Aorta (tissue), 5 donors: ENCODE data around the gene TOP1. TPM values are rescaled to one million over a fixed set of nuclear protein-coding genes. Genes with fewer than 3 reads are reported as not detected.

Experiments
- ATAC-seq: fragments of 200-7000 bp; cut with Tn5 transposase; one replicate; pipeline ENCODE4 v1.9.1; 2022; ENCODE audit warnings: moderate library complexity; ENCODE audit not compliant: low FRiP score
- DNase-seq, 2 donors: peaks; one replicate each; pipeline ENCODE4 v3.0.0-alpha.2; 2020
- H3K27ac ChIP-seq, 2 donors: one replicate each; pipeline ENCODE4 v1.5.1; 2013; ENCODE audit warnings: low read length in 2 of 2, mild to moderate bottlenecking in 2 of 2, moderate library complexity in 2 of 2, control low read depth in 1 of 2, inconsistent platforms in 1 of 2, low read depth in 1 of 2
- H3K27me3 ChIP-seq, 2 donors: one replicate each; pipeline ENCODE4 v1.6.1; 2013; ENCODE audit warnings: control low read depth in 1 of 2, low read length in 1 of 2, mild to moderate bottlenecking in 1 of 2, moderate library complexity in 1 of 2; ENCODE audit not compliant: insufficient read depth in 2 of 2, control insufficient read depth in 1 of 2
- H3K36me3 ChIP-seq, 2 donors: one replicate each; pipeline ENCODE4 v1.6.1; 2013; ENCODE audit warnings: control low read depth in 1 of 2, low read length in 1 of 2, mild to moderate bottlenecking in 1 of 2; ENCODE audit not compliant: insufficient read depth in 2 of 2, control insufficient read depth in 1 of 2
- H3K4me1 ChIP-seq, 2 donors: one replicate each; pipeline ENCODE4 v1.6.1; 2013; ENCODE audit warnings: low read length in 2 of 2, control low read depth in 1 of 2, mild to moderate bottlenecking in 1 of 2, moderate library complexity in 1 of 2; ENCODE audit not compliant: insufficient read depth in 2 of 2, control insufficient read depth in 1 of 2
- H3K4me3 ChIP-seq, 2 donors: one replicate each; pipeline ENCODE4 v1.5.1; 2013; ENCODE audit warnings: low read length in 2 of 2, control low read depth in 1 of 2, mild to moderate bottlenecking in 1 of 2
- H3K9me3 ChIP-seq: one replicate; pipeline ENCODE4 v1.6.1; 2013; ENCODE audit warnings: mild to moderate bottlenecking, low read length; ENCODE audit not compliant: control insufficient read depth
- WGBS, 2 donors: extraction: QIAGEN DNeasy Blood & Tissue Kit; methylation state at CpG; one replicate each; pipeline ENCODE4 v1.1.7; 2013; 5-methylcytosine and 5-hydroxymethylcytosine counted together
- intact Hi-C, 2 donors: fragments of 100-400 bp; cut with DNase I; formaldehyde crosslinking; loops; one replicate each; pipeline versions ENCODE4 v1.14.2 to v1.15.0; 2022
- polyA plus RNA-seq, 2 donors: library from polyadenylated mRNA; stranded (reverse); fragments of 200-250 nt; gene quantifications; one replicate each; pipeline ENCODE4 v1.2.3, GENCODE V29; 2013
- total RNA-seq, 2 donors: library from RNA; stranded (reverse); fragmentation: NEBNext Ultra II Directional; extraction: Animal tissue kit (Norgen Biotek cat#: 25700); gene quantifications; one replicate each; pipeline ENCODE4 v1.2.1, GENCODE V29; 2021
- donor health status: healthy with polysubstance abuse.
- donor health status: Bipolar disorder and iron deficiency.
- donor health status: DM: no; HTN: no; CAD: no.
- donor health status: DM: no; HTN: no; CAD: no.
- donor health status: DM: yes; HTN: yes; CAD: no.

Gene TOP1
- total and polyA plus RNA-seq, 4 donors, result 15.6 to 32.4 (median 24.1) TPM

DNA sequence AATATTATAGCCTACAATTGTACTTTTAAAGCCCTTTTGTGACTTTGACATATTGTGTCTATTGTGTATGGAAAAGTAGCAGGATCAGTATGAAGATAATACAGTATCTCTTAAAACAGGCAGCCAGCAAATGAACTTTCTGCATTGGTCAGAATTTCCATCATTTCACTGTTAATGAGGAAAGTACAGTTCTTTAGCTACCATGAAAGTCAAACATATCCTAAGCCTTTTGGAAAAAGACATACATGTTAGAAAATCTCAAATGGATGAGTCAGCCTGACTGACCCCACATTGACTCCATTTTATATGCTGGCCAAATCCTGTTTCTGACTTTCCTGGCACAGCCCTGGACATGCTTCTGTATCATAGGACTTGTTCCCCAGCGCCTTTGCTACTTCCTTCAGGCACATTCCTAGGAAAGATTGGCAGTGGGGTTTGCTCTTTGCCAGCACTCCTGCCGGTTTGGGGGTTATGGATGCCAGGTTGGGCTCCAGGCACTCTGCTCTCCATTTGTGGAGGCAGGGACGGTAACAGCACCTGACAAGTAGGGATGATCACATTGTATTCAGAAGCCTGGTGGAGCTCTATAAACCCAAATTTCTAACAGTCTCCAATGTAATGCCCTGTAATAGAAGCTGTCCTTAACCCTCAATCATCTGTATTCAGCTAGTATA, 43.7 kb downstream of the TOP1 start:
- H3K27me3 ChIP-seq, result no peaks in the 10 kb centered on the region
- intact Hi-C loops, result loop anchor here in 1 of 2 donors (2.0 kb wide), 1 partner anchor 44 kb away; the partner anchor contains the start of gene TOP1
- 3 to 6% methylated on average over 3 of the region's 3 CpGs for WGBS, 2 donors
- DNase-seq (peak in 1 of 2 donors; percentile 59), ATAC-seq (peak; percentile 79)
- no peak overlapping the region for H3K4me3 ChIP-seq
- H3K9me3 ChIP-seq, result no peaks in the 10 kb centered on the region
- H3K4me1 ChIP-seq, result peaks cover 3 to 7% of the 10 kb centered on the region in 2 donors
- peak overlapping the region; percentile 51 to 82 for H3K27ac ChIP-seq
- no peaks in the 10 kb centered on the region for H3K36me3 ChIP-seq

- intact Hi-C loops, result loop anchor here in 1 of 2 donors (2.0 kb wide), 1 partner anchor 44 kb away; the partner anchor contains the start of gene TOP1
- H3K36me3 ChIP-seq, result no peaks in the 10 kb centered on the region
- DNase-seq (no peak), ATAC-seq (no peak)
- H3K9me3 ChIP-seq, result no peaks in the 10 kb centered on the region
- H3K27ac ChIP-seq, result peak overlapping the region in 1 of 2 donors; percentile 51
- peaks cover 6 to 7% of the 10 kb centered on the region in 2 donors for H3K4me1 ChIP-seq
- H3K27me3 ChIP-seq, result no peaks in the 10 kb centered on the region
- no peak overlapping the region for H3K4me3 ChIP-seq
- 44 to 51% methylated on average over 3 of the region's 3 CpGs for WGBS, 2 donors
Measured at GRCh38 chr20:41072915-41073314, 44.3 kb downstream of the TOP1 start.

DNA sequence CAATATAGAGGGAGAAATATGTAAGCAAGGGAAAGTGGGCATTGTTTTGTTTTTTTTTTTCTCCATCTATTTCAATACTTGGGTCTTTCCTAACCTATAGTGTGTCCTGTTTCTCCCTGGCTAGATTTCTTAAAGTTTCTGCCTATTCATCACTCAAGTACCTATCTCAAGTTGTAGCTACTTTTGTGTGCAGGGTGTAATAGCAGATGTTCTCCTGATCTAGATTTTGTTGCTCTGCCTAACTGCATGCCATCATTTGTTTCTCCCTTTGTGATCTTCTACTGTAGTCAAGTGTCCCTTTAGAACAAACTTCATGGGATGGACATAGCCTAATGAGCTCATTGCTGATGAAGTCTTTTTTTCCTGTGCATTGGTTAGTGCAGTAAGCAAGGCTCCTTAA, 45.8 kb downstream of the TOP1 start:
- Histone ChIP-seq H3K27ac (no peak overlapping the region), H3K4me3 (no peak overlapping the region), H3K9me3 (no peaks in the 10 kb centered on the region), H3K36me3 (no peaks in the 10 kb centered on the region), H3K27me3 (no peaks in the 10 kb centered on the region), H3K4me1 (peaks cover 6 to 8% of the 10 kb centered on the region in 2 donors)
- ATAC-seq (no peak), DNase-seq (no peak)
- intact Hi-C loops, result no loop called here

DNA sequence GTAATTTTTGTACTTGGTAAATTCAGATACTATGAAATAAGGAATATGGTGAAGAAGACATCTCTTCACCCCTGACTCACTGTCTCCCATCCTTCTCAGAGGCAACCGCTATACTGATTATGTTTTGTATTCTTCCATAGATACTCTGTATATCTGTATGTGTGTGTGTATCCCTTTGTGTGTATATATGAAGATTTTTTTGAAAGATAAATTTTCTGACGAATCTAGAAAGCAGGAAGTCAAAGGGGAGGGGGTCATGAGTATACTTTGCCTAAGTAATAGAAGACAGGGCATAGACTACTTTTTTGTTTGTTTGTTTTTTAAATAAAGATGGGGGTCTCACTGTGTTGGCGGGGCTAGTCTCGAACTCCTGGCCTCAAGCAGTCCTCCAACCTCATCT, 48.2 kb downstream of the TOP1 start:
- no peak for DNase-seq
- H3K9me3 ChIP-seq, result no peaks in the 10 kb centered on the region
- H3K27ac ChIP-seq, result no peak overlapping the region
- H3K27me3 ChIP-seq, result no peaks in the 10 kb centered on the region
- intact Hi-C loops, result loop anchor here (5.0 kb wide), 1 partner anchor 84 kb away; no protein-coding TSS in a partner anchor
- ATAC-seq, result no peak
- 87 to 89% methylated on average over 4 of the region's 4 CpGs for WGBS, 2 donors
- no peak overlapping the region for H3K4me3 ChIP-seq
- peaks cover 4 to 6% of the 10 kb centered on the region in 2 donors for H3K4me1 ChIP-seq
- H3K36me3 ChIP-seq, result no peaks in the 10 kb centered on the region

DNA sequence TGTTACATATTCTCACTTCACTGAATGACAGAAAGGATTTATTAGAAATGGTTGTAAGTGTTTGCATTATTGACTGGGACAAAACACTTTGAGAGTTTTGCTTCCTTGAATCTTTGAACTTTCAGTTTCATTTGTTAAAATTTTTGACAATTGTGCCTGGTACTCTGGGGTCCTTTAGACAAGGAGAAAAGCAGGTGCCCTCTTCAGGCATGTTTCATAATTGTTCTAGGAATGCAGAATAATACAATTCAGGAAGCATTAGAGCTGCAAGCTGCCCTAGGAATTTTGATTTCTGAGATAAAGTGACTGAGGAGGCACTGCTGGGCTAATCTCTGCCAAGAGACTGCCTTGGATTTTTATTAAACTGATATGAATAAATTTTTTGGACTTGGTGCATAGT, 49.7 kb downstream of the TOP1 start:
- peaks cover 1 to 6% of the 10 kb centered on the region in 2 donors for H3K4me1 ChIP-seq
- ATAC-seq (peak; percentile 68), DNase-seq (no peak)
- intact Hi-C loops, result loop anchor here (5.0 kb wide), 1 partner anchor 86 kb away; no protein-coding TSS in a partner anchor
- no peaks in the 10 kb centered on the region for H3K36me3 ChIP-seq
- no peak overlapping the region for H3K27ac ChIP-seq
- H3K9me3 ChIP-seq, result no peaks in the 10 kb centered on the region
- no peaks in the 10 kb centered on the region for H3K27me3 ChIP-seq
- no peak overlapping the region for H3K4me3 ChIP-seq

DNA sequence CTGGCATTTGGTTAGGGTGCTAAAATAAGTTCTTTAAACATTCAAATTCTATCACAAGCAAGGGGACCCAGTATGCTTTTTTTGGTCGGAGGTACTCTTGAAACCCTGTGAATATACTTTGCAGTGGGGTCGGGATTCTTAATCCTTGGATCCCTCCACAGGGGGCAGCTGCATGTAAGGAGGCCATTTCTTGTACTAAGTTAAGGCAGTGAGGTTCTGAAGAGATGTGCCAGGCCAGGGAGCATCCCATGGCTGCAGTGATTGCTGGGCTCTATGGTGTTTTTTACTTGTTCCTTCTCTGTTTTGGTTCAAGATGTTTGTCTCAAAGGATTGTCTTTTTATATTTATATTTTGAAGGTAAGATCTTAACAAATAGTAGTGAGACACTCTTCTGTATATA, 50.4 kb downstream of the TOP1 start:
- H3K27me3 ChIP-seq, result no peaks in the 10 kb centered on the region
- H3K27ac ChIP-seq, result no peak overlapping the region
- intact Hi-C loops, result loop anchor here (5.0 kb wide), 1 partner anchor 87 kb away; no protein-coding TSS in a partner anchor
- no peaks in the 10 kb centered on the region for H3K36me3 ChIP-seq
- no peak for DNase-seq
- H3K4me1 ChIP-seq, result peaks cover 1 to 6% of the 10 kb centered on the region in 2 donors
- no peak for ATAC-seq
- no peaks in the 10 kb centered on the region for H3K9me3 ChIP-seq
- WGBS, 2 donors, result 41 to 49% methylated on average over 2 of the region's 2 CpGs
- no peak overlapping the region for H3K4me3 ChIP-seq

DNA sequence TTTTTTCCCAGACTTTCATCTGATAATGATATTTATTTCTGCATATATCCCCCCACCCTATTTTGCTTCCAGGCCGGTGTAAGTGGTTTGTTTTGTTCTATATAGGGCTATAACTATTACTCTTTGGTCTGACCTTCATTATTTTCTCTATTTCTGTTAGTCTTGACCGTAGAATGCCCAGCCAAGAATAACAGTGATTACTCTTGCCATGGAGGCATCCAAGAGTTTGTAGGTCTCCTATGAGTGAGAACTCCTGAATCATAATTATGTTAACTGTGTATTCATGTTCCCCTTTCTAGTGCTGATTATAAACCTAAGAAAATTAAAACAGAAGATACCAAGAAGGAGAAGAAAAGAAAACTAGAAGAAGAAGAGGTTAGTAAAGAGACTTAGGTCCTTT, 52.2 kb downstream of the TOP1 start:
- Histone ChIP-seq H3K4me1 (peaks cover 1 to 6% of the 10 kb centered on the region in 2 donors), H3K4me3 (no peak overlapping the region), H3K27ac (no peak overlapping the region), H3K9me3 (no peaks in the 10 kb centered on the region), H3K36me3 (peaks cover 0 to 3% of the 10 kb centered on the region in 2 donors), H3K27me3 (no peaks in the 10 kb centered on the region)
- intact Hi-C loops, result no loop called here
- no peak for ATAC-seq
- no peak for DNase-seq
- WGBS, 2 donors, result 20 to 22% methylated on average over 2 of the region's 2 CpGs

- Histone ChIP-seq H3K4me1 (peaks cover 1 to 6% of the 10 kb centered on the region in 2 donors), H3K27me3 (no peaks in the 10 kb centered on the region), H3K4me3 (no peak overlapping the region), H3K27ac (no peak overlapping the region), H3K36me3 (peaks cover 0 to 3% of the 10 kb centered on the region in 2 donors), H3K9me3 (no peaks in the 10 kb centered on the region)
- DNase-seq, result no peak
- intact Hi-C loops, result no loop called here
- ATAC-seq, result no peak
Measured at GRCh38 chr20:41081276-41081814, 52.7 kb downstream of the TOP1 start.

DNA sequence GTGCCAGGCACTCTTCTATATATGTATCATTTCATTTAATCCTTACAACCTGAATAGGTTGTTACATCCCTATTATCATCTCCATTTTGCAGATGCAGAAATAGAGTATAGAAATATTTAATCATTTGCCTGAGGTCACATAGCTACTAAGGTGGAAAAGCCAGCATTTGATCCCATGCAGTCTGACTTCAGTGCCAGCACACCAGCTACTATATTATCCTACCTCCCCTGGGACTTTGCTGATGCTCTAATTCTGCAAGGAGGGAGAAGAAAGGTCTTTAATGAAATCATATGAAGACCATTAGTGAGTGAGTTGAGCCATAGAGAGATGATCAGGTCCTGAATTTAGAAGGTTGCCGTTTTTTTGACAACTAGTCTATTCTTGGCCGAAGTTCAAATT, 53.7 kb downstream of the TOP1 start:
- Histone ChIP-seq H3K4me3 (no peak overlapping the region), H3K27ac (no peak overlapping the region), H3K27me3 (no peaks in the 10 kb centered on the region), H3K4me1 (peaks cover 1 to 3% of the 10 kb centered on the region in 2 donors), H3K9me3 (no peaks in the 10 kb centered on the region), H3K36me3 (peaks cover 2 to 5% of the 10 kb centered on the region in 2 donors)
- 64 to 75% methylated on average over 2 of the region's 2 CpGs for WGBS, 2 donors
- intact Hi-C loops, result no loop called here
- ATAC-seq, result no peak
- no peak for DNase-seq
